ENCODE data around the gene KCNK6. TPM values are rescaled to one million over a fixed set of nuclear protein-coding genes. Genes with fewer than 3 reads are reported as not detected.

The KCNK6 gene
- total and polyA plus RNA-seq, 3 donors from 2014 or later = 2.3 to 3.5 (median 3.4) TPM

Small RNA genes lying within 50 kb of the gene (small RNA-seq; reads per million reads assigned to genes)
- gene RF00019 = 0 reads per million in 2 donors

Other genes starting within 250 kb of the KCNK6 start
- 1 to 10 TPM; 4.7 to 6.4 TPM for gene DPF1, start 95.6 kb upstream of the KCNK6 start, total RNA-seq
- 3.6 TPM for gene DPF1, start 95.6 kb upstream of the KCNK6 start, polyA plus RNA-seq (ENCODE audit: insufficient read depth, low read depth, low replicate concordance)
- gene PPP1R14A, start 63.5 kb upstream of the KCNK6 start, total RNA-seq = 100 to 1,000 TPM; 187 to 268 TPM
- 97.1 TPM for gene PPP1R14A, start 63.5 kb upstream of the KCNK6 start, polyA plus RNA-seq (ENCODE audit: insufficient read depth, low read depth, low replicate concordance)
- gene SPINT2, start 55.3 kb upstream of the KCNK6 start, total RNA-seq = 100 to 1,000 TPM; 372 to 389 TPM
- gene SPINT2, start 55.3 kb upstream of the KCNK6 start, polyA plus RNA-seq (ENCODE audit: insufficient read depth, low read depth, low replicate concordance) = 480 TPM
- gene C19orf33, start 15.6 kb upstream of the KCNK6 start, total RNA-seq = 1 to 10 TPM; 1.1 to 1.7 TPM
- 7.9 TPM for gene C19orf33, start 15.6 kb upstream of the KCNK6 start, polyA plus RNA-seq (ENCODE audit: insufficient read depth, low read depth, low replicate concordance)
- gene YIF1B, start 3.9 kb upstream of the KCNK6 start, total RNA-seq = 10 to 100 TPM; 63.5 to 63.7 TPM
- gene YIF1B, start 3.9 kb upstream of the KCNK6 start, polyA plus RNA-seq (ENCODE audit: insufficient read depth, low read depth, low replicate concordance) = 52.1 TPM
- 10 to 100 TPM; 56.3 to 84.0 TPM for gene CATSPERG, start 16.0 kb downstream of the KCNK6 start, total RNA-seq
- gene CATSPERG, start 16.0 kb downstream of the KCNK6 start, polyA plus RNA-seq (ENCODE audit: insufficient read depth, low read depth, low replicate concordance) = 141 TPM
- 100 to 1,000 TPM; 244 to 265 TPM for gene PSMD8, start 54.7 kb downstream of the KCNK6 start, total RNA-seq
- 373 TPM for gene PSMD8, start 54.7 kb downstream of the KCNK6 start, polyA plus RNA-seq (ENCODE audit: insufficient read depth, low read depth, low replicate concordance)
- 10 to 100 TPM; 43.7 to 80.2 TPM for gene GGN, start 68.2 kb downstream of the KCNK6 start, total RNA-seq
- 196 TPM for gene GGN, start 68.2 kb downstream of the KCNK6 start, polyA plus RNA-seq (ENCODE audit: insufficient read depth, low read depth, low replicate concordance)
- gene SPRED3, start 68.9 kb downstream of the KCNK6 start, total RNA-seq = 1 to 10 TPM; 2.2 to 2.6 TPM
- gene SPRED3, start 68.9 kb downstream of the KCNK6 start, polyA plus RNA-seq (ENCODE audit: insufficient read depth, low read depth, low replicate concordance) = 1.7 TPM
- gene FAM98C, start 83.2 kb downstream of the KCNK6 start, total RNA-seq = 10 to 100 TPM; 13.0 to 14.1 TPM
- gene FAM98C, start 83.2 kb downstream of the KCNK6 start, polyA plus RNA-seq (ENCODE audit: insufficient read depth, low read depth, low replicate concordance) = 17.7 TPM
- 1 to 10 TPM in 1 of 2 donors, under 1 TPM in 1; 0.71 to 1.3 TPM for gene RASGRP4, start 106.4 kb downstream of the KCNK6 start, total RNA-seq
- gene RASGRP4, start 106.4 kb downstream of the KCNK6 start, polyA plus RNA-seq (ENCODE audit: insufficient read depth, low read depth, low replicate concordance) = 1.5 TPM
- gene RYR1, start 113.8 kb downstream of the KCNK6 start, total RNA-seq = 10 to 100 TPM; 11.8 to 15.6 TPM
- gene RYR1, start 113.8 kb downstream of the KCNK6 start, polyA plus RNA-seq (ENCODE audit: insufficient read depth, low read depth, low replicate concordance) = 26.1 TPM